Measurements from ENCODE around the gene ZNFX1.
"Not testable (repeated sequence)": the region's sequence is repeated elsewhere in the genome, so short reads cannot be mapped to it uniquely, and the experiment has no call there.

The ZNFX1 gene

DNA sequence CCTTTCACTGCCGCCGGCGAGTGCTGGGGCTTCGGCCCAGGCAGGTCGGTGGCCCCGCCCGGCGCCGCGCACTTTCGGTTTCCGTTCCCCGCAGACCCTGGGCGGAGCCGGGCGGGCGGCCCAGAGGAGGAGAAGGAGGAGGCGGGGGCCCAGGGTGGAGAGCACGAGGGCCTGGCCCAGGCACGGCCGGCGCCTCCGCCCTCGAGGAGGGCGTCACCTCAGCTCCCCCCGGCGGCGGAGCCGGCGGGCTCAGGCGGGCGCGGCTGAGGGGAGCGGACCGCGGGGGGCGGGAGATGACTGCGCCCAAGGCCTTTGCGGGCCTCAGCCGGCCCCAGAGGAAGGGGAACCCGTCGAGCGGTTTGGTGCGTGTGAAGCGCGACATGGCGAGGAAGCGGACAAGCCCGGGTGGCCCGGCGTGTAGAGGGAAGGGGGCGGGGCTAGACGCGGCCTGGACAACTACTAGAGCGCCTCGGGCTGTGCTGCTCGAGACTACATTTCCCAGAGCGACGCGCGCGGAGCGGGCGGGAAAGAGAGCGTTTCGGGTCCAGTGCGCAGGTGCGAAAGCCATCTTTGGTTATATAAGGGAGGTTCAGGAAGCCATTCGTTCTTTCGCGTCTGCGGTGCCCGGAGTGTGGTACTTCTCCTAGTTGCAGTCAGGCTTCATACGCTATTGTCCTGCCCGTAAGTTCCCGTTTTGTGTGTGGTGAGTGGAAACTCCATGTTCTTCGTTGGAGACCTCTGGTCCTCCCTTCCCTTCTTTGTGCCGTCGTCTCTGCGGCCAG, at the start of gene ZNFX1:
TSS of gene ZNFX1 (minus strand) at position 22 of the 782 bp plus-strand sequence. CDS start 2,218 bp downstream, outside the sequence.
- peak; percentile 96 for DNase-seq (ENCODE audit: low read depth, low spot score)

DNA sequence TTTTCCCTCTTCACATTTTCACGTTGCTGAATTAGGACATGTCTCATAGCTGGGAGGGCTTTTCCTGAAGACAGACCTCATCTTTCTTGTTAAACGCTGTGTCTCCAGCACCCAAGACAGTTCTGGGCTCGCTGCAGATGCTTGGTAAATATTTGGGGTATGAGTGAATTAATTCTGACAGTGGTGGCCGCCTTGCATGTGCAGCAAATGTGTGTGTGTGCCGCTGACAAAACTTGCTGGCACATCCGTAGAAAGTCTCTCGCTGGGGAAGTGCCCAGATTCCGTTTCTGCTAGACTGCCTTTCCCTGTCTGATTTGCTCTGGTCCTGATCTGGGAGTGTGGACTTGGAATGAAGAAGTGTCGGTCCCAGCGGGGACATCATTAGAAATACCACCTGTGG, 48.2 kb upstream of the ZNFX1 start:
- no peak for DNase-seq (ENCODE audit: low read depth, low spot score)

DNA sequence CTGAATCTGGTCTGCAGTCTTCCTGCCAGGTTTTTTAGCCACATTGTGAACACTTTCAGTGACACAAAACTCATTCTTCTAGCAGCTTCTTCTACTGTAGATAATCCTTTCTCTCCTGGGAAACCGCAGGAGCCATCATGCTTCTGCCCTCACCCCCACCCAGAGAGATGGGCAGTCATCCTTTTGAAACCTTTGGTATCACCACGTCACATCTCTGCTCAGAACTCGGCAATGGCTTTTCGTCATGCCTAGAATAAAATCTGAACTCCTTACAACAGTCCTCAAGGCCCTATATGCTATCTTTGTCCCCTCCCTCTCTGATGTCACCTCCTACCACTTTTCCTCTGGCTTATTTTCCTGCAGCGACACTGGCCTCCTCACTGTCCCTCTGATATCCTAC, 46.4 kb upstream of the ZNFX1 start:
- no peak for DNase-seq (ENCODE audit: low read depth, low spot score)

DNA sequence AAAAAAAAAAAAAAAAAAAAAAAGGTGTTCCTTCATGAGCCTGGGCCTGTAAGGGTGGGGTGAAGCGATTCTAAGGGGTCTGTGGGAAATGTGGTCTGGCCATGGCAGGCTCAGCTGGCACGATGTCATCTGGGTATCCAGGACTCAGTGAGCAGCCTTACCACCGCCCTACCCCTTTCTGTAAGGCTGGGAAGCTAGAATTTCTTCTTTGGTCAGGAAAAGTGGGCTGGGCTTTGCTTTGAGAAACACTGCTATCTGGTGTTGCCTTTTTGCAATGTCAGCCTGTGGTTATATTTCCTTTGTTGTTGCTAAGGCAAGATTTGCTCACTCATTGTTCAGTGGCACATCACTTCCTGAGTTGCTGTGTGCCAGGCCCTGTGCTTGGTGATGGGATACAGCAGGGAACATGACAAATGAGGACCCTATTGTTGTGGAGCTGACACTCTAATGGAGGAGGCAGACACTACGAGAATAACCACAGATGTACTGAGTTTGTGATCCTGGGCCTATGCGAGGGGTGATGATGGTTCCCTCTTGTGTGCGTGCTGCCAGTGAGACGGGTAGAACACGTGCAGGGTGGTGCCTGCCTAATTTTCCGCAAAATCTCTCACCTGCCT, 45.9 kb upstream of the ZNFX1 start:
- no peak for DNase-seq (ENCODE audit: low read depth, low spot score)

DNA sequence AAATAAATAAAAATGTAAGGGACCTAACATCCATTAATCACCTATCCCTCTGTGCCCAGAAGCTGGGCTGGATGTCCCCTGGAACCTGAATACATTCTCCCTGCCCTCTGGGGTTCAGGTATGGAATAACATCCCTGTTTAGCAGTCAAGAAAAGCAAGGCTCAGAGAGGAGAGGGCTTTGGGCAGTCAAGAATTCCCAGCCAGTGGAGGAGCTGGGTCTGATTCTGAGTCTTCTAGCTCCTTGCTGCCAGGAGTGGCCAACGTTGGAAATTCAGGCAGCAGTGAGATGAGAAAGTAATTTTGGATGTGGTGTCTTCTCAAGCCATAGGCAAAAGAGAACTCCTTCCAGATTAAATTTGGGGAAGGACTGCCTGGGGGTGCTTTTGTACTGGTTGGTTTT, 42.6 kb upstream of the ZNFX1 start:
- no peak for DNase-seq (ENCODE audit: low read depth, low spot score)

DNA sequence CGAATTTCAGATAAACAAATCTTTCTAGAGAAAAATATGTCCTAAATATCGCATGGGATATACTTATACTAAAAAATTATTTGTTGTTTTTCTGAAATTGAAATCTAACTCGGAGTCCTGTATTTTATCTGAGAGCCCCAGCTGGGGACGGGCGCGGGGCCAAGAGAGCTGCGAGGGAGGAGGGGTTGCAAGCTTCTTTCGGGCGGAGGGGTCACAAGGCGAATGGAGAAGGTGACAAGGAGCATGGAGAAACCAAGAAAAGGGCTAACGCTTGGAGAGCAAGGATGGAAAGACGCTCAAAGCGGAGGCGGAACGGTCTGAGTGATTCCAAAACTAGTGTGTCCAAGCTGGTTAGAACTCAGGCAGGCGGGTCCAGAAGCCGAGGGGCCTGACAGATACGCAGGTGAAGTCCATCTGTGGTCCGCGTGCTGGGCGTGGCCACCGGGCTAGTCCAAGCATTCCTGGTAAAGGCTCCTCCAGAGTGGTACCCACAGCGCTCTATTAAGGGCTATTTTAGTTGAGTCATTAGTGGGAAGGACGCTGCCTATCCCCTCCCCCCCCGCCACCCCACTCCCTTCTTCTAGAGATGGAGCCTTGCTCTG, 41.5 kb upstream of the ZNFX1 start:
- DNase-seq (ENCODE audit: low read depth, low spot score): no peak

DNA sequence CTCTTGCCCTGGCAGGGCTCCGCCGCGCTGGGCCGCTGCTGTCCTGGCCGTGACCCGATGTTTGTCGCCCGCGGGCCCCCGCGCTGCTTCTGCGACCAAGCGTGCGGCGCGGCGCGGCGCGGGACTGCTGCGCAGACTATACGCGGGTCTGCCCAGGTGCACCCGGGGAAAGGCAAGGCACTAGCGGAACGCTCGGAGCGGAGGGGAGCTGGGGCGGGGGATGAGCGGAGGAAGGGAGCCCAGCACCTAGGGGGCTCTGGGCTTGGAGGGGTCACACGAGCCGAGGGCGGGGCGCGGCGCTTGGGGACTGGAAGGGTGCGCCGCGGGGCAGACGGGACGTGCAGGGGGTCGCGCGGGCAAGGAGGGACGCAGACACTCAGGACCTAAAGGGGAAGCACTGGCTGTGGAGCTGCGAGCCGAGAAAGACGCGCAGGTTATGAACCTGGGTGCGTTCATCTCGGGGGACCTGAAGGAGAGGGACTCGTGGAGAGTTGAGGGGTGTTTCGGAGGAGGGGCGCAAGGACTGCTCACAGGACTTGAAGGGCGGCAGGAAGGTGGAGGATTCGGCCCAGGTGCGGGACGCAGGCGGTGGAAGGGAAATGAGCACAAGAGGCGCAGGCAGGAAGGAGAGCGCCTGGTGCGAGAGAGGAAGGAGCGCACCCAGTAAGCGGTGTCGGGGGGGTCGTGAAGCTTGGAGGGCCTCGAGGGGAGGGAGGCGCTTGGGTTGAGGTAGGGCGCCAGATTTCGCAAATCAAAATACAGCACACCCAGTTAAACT, 40.8 kb upstream of the ZNFX1 start:
- DNase-seq (ENCODE audit: low read depth, low spot score): no peak

DNA sequence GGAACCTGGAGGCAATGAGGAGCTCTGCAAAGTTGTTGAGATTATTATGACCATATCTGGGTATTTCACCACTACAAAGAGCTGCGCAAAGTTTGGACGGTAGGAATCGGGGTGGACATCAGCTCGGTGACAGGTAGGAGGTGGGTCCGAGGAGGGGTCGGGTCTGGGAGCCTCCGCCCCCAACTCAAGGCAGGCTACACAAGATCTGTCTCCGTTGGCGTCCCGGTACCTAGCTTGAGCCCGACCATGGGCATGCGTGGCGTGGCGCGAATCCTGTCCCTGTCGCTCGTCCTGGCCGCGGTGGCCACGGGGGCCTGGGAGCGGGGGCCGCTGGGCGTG, 40.2 kb upstream of the ZNFX1 start:
- DNase-seq (ENCODE audit: low read depth, low spot score): no peak

DNA sequence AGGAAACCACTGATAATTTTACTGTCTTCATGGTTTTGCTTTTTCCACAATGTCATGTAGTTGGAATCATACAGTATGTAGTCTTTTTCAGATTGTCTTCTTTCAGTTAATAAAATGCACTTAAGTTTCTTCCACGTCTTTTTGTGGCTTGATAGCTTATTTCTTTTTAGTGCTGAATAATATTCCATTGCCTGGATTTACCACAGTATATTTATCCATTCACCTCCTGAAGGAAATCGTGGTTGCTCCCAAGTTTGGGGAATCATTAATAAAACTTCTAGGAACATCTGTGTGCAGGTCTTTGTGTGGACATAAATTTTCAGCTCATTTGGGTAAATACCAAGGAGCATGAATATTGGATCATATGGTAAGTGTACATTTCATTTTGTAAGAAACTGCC, 38.8 kb upstream of the ZNFX1 start:
- DNase-seq (ENCODE audit: low read depth, low spot score): no peak

DNA sequence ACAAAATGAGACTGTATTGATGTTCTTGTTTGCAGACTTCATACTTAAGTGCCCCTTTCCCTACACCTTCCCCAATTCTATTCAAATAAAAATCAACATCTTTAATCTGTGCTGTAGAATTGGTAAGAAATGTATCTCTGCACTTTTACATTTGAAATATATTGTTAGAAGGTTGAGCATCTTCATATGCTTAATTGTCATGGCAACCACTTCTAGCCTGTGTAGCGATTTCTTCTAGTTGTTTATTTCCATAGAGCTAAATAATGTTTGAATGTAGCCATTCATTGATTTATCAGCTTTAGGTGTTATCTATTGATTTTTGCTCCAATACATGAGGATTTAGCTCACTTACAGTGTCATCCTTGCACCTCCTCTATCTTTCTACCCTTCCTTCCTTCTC, 37.7 kb upstream of the ZNFX1 start:
- DNase-seq (ENCODE audit: low read depth, low spot score): no peak

DNA sequence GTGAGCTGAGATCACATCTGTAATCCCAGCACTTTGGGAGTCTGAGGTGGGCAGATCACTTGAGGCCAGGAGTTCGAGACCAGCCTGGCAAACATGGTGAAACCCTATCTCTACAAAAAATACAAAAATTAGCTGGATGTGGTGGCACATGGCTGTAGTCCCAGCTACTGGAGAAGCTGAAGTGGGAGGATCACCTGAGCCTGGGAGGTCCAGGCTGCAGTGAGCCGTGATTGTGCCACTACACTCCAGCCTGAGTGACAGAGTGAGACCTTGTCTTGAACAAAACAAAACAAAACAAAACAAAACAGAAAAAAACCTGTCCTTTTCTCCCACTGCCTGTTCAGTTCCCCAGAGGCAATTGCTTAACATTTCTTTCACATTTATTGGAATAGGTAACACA, 36.2 kb upstream of the ZNFX1 start:
- DNase-seq (ENCODE audit: low read depth, low spot score): not testable (repeated sequence)

DNA sequence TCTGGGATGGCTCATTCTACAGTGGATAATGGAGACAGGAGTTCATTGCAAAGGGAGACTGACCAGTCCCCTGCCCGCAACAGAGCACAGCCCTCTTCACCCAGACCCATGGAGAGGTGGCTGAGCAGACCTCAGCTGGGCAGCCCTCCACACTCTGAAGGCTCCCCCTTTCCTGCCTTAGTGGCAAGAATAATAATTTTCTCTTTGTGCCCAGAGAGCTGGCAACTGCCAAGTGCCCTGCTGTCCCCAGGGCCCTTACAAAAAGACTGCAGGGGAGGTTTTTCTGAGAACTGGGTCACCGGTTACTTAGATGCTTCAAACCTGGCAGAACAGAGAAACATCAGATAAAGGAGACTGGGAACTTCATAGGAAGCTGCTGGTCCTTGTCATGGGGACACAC, 35.4 kb upstream of the ZNFX1 start:
- DNase-seq (ENCODE audit: low read depth, low spot score): no peak

DNA sequence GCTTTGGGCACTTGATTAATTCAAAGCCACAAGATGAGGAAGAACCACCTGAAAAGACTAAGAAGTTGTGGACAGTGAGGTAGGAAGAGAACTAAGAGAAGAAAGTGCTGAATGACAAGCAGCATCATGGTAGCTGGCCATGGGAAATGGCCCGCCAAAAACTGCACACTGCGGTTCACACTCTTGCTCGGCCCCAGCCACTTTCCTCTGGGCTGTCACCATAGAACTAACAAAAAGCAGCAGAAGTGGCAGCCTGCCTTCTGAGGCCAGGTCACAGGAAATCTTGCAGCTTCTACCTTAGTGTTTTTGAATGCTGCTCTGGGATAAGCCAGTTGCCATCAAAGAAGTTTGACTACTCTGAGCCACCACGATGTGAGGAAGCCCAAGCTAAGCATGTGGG, 34.8 kb upstream of the ZNFX1 start:
- DNase-seq (ENCODE audit: low read depth, low spot score): no peak

DNA sequence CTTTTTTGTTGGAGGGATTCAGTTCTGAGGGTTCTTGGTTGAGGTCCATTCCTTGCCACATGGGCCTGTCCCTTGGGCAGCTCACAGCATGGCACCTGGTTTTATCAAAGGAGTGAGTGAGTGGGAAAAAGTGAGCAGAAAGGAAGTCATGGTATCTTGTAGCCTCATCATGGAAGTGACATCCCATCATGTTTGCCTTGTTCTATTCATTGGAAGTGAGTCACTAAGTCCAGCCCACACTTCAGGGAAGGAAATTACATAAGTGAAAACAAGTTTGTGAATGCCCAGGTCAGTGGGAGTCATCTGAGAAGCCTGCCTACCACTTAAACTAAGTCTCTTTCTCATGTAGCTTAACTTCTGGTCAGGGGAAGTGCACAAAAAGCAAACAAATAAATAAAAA, 32.8 kb upstream of the ZNFX1 start:
- no peak for DNase-seq (ENCODE audit: low read depth, low spot score)

DNA sequence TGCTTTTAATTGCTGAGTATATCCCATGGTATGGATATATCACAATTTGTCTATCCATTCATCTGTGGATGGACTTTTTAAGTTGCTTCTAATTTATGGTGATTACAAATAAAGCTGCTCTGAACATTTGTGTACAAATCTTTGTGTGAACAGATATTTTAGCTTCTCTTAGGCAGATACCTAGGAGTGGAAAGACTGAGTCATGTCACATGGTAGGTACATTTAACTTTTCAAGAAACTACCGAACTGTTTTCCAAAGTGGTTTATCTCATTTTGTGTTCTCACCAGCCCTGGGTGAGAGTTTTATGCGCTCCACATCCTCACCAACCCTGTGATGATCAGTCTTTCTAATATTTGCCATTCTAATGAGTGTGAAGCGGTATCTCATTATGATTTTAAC, 31.0 kb upstream of the ZNFX1 start:
- DNase-seq (ENCODE audit: low read depth, low spot score): no peak

DNA sequence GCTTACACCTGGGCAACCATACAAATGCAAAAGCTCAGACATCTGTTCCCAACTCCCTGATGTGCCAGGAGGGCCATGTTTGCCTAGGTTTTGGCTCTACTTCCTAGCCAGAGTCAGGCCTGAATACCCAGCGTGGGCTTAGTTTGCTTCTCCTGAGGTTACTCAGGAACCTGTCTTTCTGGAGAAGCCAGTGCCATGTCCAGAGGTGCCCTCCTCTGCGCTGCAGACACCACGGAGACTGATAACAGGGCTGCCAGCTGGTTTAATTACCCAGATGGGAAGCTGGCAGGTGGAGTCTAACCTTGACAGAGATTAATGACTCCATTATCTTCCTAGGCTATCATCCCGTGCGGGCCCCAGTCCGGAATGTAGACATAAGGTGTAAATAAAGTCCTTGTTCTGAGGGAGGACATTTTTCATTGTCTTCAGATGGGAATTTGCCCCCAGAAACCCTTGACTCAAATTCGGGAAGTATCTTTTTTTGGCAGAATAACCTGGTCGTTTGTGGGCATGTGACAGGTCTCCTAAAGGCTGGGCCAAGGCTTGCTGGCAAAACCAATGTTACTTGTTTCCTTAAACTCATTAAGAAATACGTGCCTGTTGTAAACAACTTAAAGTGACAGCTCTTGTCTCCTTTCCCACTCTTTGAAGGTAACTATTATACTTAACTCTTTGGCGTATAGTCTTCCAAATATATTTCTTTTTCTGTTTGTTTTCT, 29.2 kb upstream of the ZNFX1 start:
- no peak for DNase-seq (ENCODE audit: low read depth, low spot score)

DNA sequence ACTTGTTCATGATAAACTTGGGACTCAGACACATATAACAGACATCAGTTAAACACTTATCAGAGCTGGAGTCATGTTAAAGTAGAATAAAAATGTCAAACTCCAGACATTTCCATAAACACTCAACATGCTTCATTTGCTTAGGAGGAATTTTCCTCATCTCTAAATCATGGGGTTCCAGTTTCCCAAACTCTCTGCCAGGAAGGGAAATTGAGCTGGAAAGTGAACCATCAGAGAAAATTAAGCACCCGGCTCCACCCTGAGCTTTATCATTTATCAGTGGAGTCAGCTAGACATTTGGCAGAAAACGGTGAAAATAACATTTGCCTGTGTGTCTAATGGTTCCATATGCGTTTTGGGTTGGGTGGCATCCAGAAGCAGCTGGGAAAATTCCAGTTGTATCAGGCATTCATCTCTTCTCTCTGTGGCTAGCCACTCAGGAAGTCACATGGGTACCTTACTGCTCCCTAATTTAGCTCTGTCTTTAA, 25.3 kb upstream of the ZNFX1 start:
- DNase-seq (ENCODE audit: low read depth, low spot score): no peak

DNA sequence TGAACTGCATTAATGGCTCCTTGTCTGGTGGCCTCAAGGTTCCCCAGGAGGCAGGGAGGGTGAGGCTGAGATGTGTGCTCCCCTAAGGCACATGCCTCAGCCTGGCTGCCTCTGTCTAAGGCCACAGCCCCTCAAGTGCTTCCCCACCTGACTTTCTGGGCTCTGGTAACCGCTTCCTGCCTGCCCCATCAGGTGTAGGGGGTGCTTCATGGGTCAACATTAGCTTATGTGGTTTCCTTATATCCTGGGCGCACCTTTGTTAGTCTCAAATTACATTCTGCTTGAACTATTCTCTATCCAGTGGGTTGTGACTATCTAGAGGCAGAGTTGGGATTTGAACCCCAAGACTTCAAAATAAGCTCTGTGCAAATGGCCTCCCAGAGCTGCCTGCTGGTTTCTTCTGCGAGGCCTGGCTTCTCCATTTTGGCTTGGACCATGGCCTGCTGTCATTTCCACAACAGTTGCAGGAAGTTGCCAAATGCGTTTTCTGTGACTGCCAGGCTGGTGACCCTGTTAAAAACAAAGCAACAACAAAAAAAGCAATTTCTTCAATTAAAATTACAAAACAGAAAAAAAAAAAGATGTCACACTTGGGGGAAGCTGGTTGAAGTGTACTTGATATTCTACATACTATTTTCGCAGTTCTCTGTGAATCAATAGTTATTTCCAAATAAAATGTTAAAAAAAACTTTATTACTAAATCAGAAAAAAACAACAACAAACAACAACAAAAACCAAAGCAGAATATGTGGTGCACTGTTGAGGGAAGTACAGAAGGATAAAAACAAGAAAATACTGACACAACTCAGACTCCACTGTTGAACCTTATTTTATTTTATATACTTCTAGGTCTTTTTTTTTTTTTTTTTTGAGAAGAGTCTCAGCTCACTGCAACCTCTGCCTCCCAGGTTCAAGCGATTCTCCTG, 20.0 kb upstream of the ZNFX1 start:
- DNase-seq (ENCODE audit: low read depth, low spot score): no peak

DNA sequence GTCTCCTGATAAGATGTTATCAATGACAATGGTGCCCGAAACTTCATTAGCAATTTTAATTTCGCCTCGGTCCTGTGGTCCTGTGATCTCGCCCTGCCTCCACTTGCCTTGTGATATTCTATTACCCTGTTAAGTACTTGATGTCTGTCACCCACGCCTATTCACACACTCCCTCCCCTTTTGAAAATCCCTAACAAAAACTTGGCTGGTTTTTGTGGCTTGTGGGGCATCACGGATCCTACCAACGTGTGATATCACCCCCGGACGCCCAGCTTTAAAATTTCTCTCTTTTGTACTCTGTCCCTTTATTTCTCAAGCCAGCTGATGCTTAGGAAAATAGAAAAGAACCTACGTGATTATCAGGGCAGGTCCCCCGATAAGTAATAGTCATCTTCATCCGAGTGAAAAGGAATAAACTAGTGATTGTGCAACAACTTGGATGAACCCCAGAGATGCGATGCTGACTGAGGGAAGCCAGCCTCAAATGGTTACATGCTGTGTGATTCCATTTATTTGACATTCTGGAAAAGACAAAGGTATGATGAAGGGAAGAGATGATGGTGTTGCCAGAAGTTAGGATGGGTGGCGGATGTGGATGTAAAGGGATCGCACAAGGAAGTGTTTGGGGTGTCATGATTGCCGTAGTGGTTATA, 16.3 kb upstream of the ZNFX1 start:
- DNase-seq (ENCODE audit: low read depth, low spot score): not testable (repeated sequence)

DNA sequence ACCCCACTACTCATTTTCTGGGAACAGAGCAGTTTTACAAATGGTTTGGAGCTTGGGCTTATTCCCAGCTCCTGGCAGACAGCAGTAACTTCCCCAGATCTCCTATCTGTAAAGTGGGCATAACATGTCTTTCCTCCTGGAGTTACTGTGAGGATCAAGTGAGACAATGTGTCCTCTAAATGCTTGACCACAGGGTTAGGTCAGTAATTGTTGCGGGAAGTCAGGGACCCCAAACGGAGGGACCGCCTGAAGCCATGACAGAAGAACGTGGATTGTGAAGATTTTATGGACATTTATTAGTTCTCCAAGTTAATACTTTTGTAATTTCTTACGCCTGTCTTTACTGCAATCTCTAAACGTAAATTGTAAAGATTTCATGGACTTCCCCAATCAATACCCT, 15.3 kb upstream of the ZNFX1 start:
- no peak for DNase-seq (ENCODE audit: low read depth, low spot score)

Measured in brain pericyte (primary cell).